K562 (cell line): ENCODE data around the gene GALR1. TPM values are rescaled to one million over a fixed set of nuclear protein-coding genes. Genes with fewer than 3 reads are reported as not detected.

ENCODE experiments used
- ARID4B ChIP-seq: sonication (generic); formaldehyde crosslinking; IDR thresholded peaks from 2 replicates; pipeline ENCODE4 v1.8.0; 2022; ENCODE audit warnings: mild to moderate bottlenecking, missing genetic modification reagents
- ATF1 ChIP-seq, 2 experiments: fragments of 450-650 bp in 1 of 2; IDR thresholded peaks; 2 replicates each; pipeline ENCODE4 v1.6.1; 2016; ENCODE audit warnings: missing compliant biosample characterization in 1 of 2, missing genetic modification characterization in 1 of 2
- ATF7 ChIP-seq: fragments of 450-650 bp; IDR thresholded peaks from 2 replicates; pipeline ENCODE4 v1.7.1; 2014; ENCODE audit warnings: mild to moderate bottlenecking, moderate library complexity
- BCOR ChIP-seq: fragments of 450-650 bp; IDR thresholded peaks from 2 replicates; pipeline ENCODE4 v1.6.1; 2016
- CBFA2T3 ChIP-seq: fragments of 450-650 bp; IDR thresholded peaks from 2 replicates; pipeline ENCODE4 v1.6.1; 2017
- CREB1 ChIP-seq, 2 experiments: sonication (generic) in 1 of 2; formaldehyde crosslinking in 1 of 2; IDR thresholded peaks; 2 replicates each; pipeline versions ENCODE4 v1.6.1 to v1.8.0; 2012 to 2022; ENCODE audit warnings: inconsistent platforms in 1 of 2, mild to moderate bottlenecking in 1 of 2, missing genetic modification reagents in 1 of 2, moderate library complexity in 1 of 2
- FOSL1 ChIP-seq: fragments of 200-800 bp; sonication (Bioruptor generic); conservative IDR thresholded peaks from 2 replicates; pipeline ENCODE4 v1.6.1; 2016; ENCODE audit warnings: missing genetic modification characterization, missing compliant biosample characterization
- FOXK2 ChIP-seq, 2 experiments: fragments of 450-650 bp; IDR thresholded peaks in 1 of 2; conservative IDR thresholded peaks in 1 of 2; 2 replicates each; pipeline ENCODE4 v1.6.1; 2016; ENCODE audit warnings: low read depth in 2 of 2, mild to moderate bottlenecking in 1 of 2
- KAT8 ChIP-seq: fragments of 450-650 bp; IDR thresholded peaks from 2 replicates; pipeline ENCODE4 v1.6.1; 2016; ENCODE audit warnings: low read depth, mild to moderate bottlenecking
- MTA1 ChIP-seq: fragments of 450-650 bp; IDR thresholded peaks from 2 replicates; pipeline ENCODE4 v1.6.1; 2017; ENCODE audit warnings: borderline replicate concordance
- NBN ChIP-seq: fragments of 450-650 bp; IDR thresholded peaks from 2 replicates; pipeline ENCODE4 v1.6.1; 2016; ENCODE audit warnings: low read depth, mild to moderate bottlenecking
- NRF1 ChIP-seq, 2 experiments: fragments of 450-650 bp; IDR thresholded peaks in 1 of 2; conservative IDR thresholded peaks in 1 of 2; 2 replicates each; pipeline ENCODE4 v1.6.1; 2014; ENCODE audit warnings: mild to moderate bottlenecking in 2 of 2
- SMAD4 ChIP-seq: fragments of 250-450 bp; sonication (Bioruptor Pico); conservative IDR thresholded peaks from 2 replicates; pipeline ENCODE4 v1.8.0; 2021; ENCODE audit warnings: inconsistent platforms, mild to moderate bottlenecking, moderate library complexity
- SMARCC2 ChIP-seq: fragments of 450-650 bp; IDR thresholded peaks from 2 replicates; pipeline ENCODE4 v1.6.1; 2017; ENCODE audit warnings: antibody characterized with exemption, moderate library complexity, mild to moderate bottlenecking, low read depth
- SMARCE1 ChIP-seq: fragments of 450-650 bp; IDR thresholded peaks from 2 replicates; pipeline ENCODE4 v1.7.1; 2016; ENCODE audit warnings: mild to moderate bottlenecking
- SRSF9 ChIP-seq: fragments of 200-400 bp; formaldehyde crosslinking; IDR thresholded peaks from 2 replicates; pipeline ENCODE4 v1.6.1; 2017; ENCODE audit warnings: low read depth, low read length, borderline replicate concordance
- STAT5A ChIP-seq: IDR thresholded peaks from 2 replicates; pipeline ENCODE4 v1.6.1; 2012; ENCODE audit warnings: low read length, inconsistent platforms, borderline replicate concordance
- TAL1 ChIP-seq: fragments of 450-650 bp; IDR thresholded peaks from 2 replicates; pipeline ENCODE4 v1.6.1; 2016; ENCODE audit warnings: mild to moderate bottlenecking
- TARDBP ChIP-seq: fragments of 450-650 bp; IDR thresholded peaks from 2 replicates; pipeline ENCODE4 v1.6.1; 2016
- TCF3 ChIP-seq: sonication (generic); formaldehyde crosslinking; IDR thresholded peaks from 2 replicates; pipeline ENCODE4 v1.4.0; 2020; ENCODE audit warnings: mild to moderate bottlenecking, missing genetic modification reagents
- TFAM ChIP-seq: fragments of 250-450 bp; sonication (Bioruptor Pico); conservative IDR thresholded peaks from 2 replicates; pipeline ENCODE4 v1.5.0; 2021; ENCODE audit warnings: mild to moderate bottlenecking, moderate library complexity
- U2AF1 ChIP-seq: fragments of 200-400 bp; formaldehyde crosslinking; optimal IDR thresholded peaks from 2 replicates; pipeline ENCODE3; 2017; ENCODE audit warnings: mild to moderate bottlenecking, low read depth, low read length, moderate library complexity
- ZEB2 ChIP-seq: fragments of 450-650 bp; IDR thresholded peaks from 2 replicates; pipeline ENCODE4 v1.6.1; 2016
- ZNF121 ChIP-seq: sonication (generic); formaldehyde crosslinking; conservative IDR thresholded peaks from 2 replicates; pipeline ENCODE4 v1.8.0; 2022; ENCODE audit warnings: missing genetic modification reagents
- ZNF274 ChIP-seq: IDR thresholded peaks from 2 replicates; pipeline ENCODE4 v1.6.1; 2011; ENCODE audit warnings: low read depth, mild to moderate bottlenecking, low read length, moderate library complexity, borderline replicate concordance
- ZZZ3 ChIP-seq: fragments of 450-650 bp; IDR thresholded peaks from 2 replicates; pipeline ENCODE4 v1.6.1; 2016; ENCODE audit warnings: antibody characterized with exemption, mild to moderate bottlenecking, moderate library complexity
- polyA plus RNA-seq, 8 experiments: library from polyadenylated mRNA; depleted of rRNA in 4 of 8; stranded (reverse) in 5 of 8; unstranded in 3 of 8; fragments of >200 nt; fragmentation: Nextera tagmentation in 2 of 8; fragmentation: Illumina TruSeq in 1 of 8; extraction: Ambion mirVana in 2 of 8; extraction: Trizol in 1 of 8; gene quantifications; 2 replicates each; pipeline versions ENCODE4 v1.2.1 to v1.2.3, GENCODE V29; 2011 to 2014; ENCODE audit warnings: inconsistent platforms in 1 of 8, missing spikeins in 1 of 8
- total RNA-seq, 7 experiments: library from RNA; depleted of rRNA in 6 of 7; stranded (reverse); fragments of >200 nt in 6 of 7; fragmentation: Illumina TruSeq in 2 of 7; extraction: Trizol in 2 of 7; gene quantifications; 2 replicates each; pipeline versions ENCODE4 v1.2.1 to v1.2.3, GENCODE V29; 2011 to 2021; ENCODE audit warnings: low replicate concordance in 1 of 7

Gene GALR1
- total and polyA plus RNA-seq, 9 of the 15 experiments (the other 6 are each of a cell fraction or from before 2014, with no cell fraction given): not detected

DNA sequence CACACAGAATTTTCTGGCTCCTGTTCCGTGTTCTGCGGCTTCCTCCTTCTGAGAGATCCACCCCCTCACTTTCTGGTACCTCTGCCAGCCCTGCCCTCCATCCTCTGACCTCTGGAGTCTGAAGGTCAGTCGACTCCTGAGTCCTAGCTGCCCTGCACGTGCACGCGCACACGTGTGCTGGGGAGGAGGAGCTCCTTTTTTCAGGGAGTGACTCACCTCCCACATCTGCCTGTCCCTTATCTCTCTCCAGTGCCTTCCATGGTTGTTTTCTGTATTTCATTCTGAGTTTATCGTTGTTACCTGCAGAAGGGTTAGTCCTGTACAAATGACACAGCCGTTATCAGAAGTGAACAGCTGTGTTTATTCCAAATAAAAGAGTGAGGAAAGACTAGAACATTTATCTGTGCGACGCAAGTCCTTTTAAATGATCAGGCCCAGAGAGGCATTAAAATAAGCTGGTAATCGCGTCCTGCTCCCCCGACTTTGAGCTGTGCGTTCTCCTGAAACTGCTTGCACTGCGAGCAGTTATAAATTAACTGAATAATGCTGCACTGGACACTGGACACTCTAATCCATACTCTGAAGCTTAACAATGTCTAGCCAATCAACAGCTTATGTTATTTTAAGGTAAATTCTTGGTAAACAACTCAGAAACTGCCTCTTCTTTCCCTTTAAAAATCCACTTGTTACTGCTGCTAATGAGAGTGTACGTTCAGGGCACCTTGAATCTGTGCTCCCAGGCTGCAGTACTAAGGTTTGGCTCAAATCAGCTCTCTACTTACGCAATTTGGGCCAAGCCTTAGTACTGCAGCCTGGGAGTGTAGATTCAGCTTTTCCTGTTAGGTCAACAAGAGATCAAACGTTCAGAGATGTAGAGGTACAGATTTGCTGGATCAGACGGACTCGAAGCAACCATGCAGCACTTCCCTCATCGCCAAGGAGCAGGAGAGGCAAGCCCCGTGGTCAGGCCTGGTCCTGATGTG is 72.5 kb downstream of the GALR1 start (continued):
- TF ChIP-seq ARID4B (CRISPR knock-in tag): no peak
- TF ChIP-seq FOXK2 (conservative IDR thresholded peaks at IDR 0.05 in 1 of 2, IDR thresholded peaks at IDR 0.05 in 1 of 2; ENCODE audit: low read depth in 2 of 2): peak in 1 of 2 experiments; percentile 53; a peak in 2 of 4 replicates
- TF ChIP-seq NRF1 (conservative IDR thresholded peaks at IDR 0.05 in 1 of 2, IDR thresholded peaks at IDR 0.05 in 1 of 2): peak; percentile 37 to 42; a peak in 1 of 4 replicates
- TF ChIP-seq FOSL1 (tag): peak; percentile 92
- no peak for TF ChIP-seq TFAM
- TF ChIP-seq STAT5A: peak; percentile 74
- peak; percentile 62 for TF ChIP-seq SMAD4 (CRISPR knock-in tag)
- 0 out of 2 replicates have a peak, but pooled peaks have one; percentile 20 for TF ChIP-seq BCOR
- peak; percentile 89 for TF ChIP-seq TCF3 (CRISPR knock-in tag)
- 0 out of 2 replicates have a peak, but pooled peaks have one; percentile 53 for TF ChIP-seq TARDBP
- no peak for TF ChIP-seq ZZZ3
- no peak for TF ChIP-seq U2AF1
- peak; percentile 75; the same call in 1 of the 2 replicates for TF ChIP-seq SMARCC2
- 0 out of 2 replicates have a peak, but pooled peaks have one; percentile 42 for TF ChIP-seq NBN
- TF ChIP-seq CREB1 (IDR thresholded peaks at IDR 0.05): peak; percentile 34; the same call in 1 of the 2 replicates
- no peak for TF ChIP-seq CREB1 (CRISPR knock-in tag; IDR thresholded peaks at IDR 0.05)
- peak; percentile 97 for TF ChIP-seq CBFA2T3
- no peak for TF ChIP-seq ZNF274
- TF ChIP-seq ZEB2: peak; percentile 92
- peak; percentile 97 for TF ChIP-seq TAL1
- peak; percentile 36; the same call in 1 of the 2 replicates for TF ChIP-seq ATF7
- TF ChIP-seq ATF1 (CRISPR knock-in tag; IDR thresholded peaks at IDR 0.05): no peak
- TF ChIP-seq ATF1 (tag; IDR thresholded peaks at IDR 0.05): 0 out of 2 replicates have a peak, but pooled peaks have one; percentile 29
- TF ChIP-seq SMARCE1: peak; percentile 88
- no peak for TF ChIP-seq SRSF9
- TF ChIP-seq ZNF121 (CRISPR knock-in tag): no peak
- TF ChIP-seq MTA1: peak; percentile 44; the same call in 1 of the 2 replicates
- no peak for TF ChIP-seq KAT8
